ENCODE data around the gene DCANP1. TPM values are rescaled to one million over a fixed set of nuclear protein-coding genes. Genes with fewer than 3 reads are reported as not detected.
A peak's percentile ranks its signal among the peaks of the same experiment; 100 is the strongest.

Gene DCANP1
- total RNA-seq, 2 experiments from 2014 or later: not detected

- no peaks in the 10 kb centered on the region for H3K9me2 ChIP-seq (ENCODE audit: insufficient read depth, low read length)
- TF ChIP-seq, protein P1, sequence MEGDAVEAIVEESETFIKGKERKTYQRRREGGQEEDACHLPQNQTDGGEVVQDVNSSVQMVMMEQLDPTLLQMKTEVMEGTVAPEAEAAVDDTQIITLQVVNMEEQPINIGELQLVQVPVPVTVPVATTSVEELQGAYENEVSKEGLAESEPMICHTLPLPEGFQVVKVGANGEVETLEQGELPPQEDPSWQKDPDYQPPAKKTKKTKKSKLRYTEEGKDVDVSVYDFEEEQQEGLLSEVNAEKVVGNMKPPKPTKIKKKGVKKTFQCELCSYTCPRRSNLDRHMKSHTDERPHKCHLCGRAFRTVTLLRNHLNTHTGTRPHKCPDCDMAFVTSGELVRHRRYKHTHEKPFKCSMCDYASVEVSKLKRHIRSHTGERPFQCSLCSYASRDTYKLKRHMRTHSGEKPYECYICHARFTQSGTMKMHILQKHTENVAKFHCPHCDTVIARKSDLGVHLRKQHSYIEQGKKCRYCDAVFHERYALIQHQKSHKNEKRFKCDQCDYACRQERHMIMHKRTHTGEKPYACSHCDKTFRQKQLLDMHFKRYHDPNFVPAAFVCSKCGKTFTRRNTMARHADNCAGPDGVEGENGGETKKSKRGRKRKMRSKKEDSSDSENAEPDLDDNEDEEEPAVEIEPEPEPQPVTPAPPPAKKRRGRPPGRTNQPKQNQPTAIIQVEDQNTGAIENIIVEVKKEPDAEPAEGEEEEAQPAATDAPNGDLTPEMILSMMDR (conservative IDR thresholded peaks at IDR 0.05; ENCODE audit: low read length): no peak
- no peak for TF ChIP-seq EZH2phosphoT487 (IDR thresholded peaks at IDR 0.05; ENCODE audit: borderline replicate concordance, low read depth, low read length)
- H3K4me1 ChIP-seq (ENCODE audit: insufficient read depth, low read length, poor library complexity, severe bottlenecking): peaks cover 12% of the 10 kb centered on the region
- no TSS peak for BruUV-seq (replicated peaks)
- DNase-seq (ENCODE audit: low spot score): no peak
- no peaks in the 10 kb centered on the region for H4K20me1 ChIP-seq (ENCODE audit: insufficient read depth, low read length)
- H3K36me3 ChIP-seq (ENCODE audit: insufficient read depth, low read length): no peaks in the 10 kb centered on the region
- CTCF ChIA-PET (ENCODE audit: unreplicated experiment): no interaction called here
- H3K9me3 ChIP-seq (ENCODE audit: low read length): no peaks in the 10 kb centered on the region
- no peak overlapping the region for H2AFZ ChIP-seq (ENCODE audit: low read length)
- H3K4me2 ChIP-seq (ENCODE audit: low read length): peak overlapping the region; percentile 47
- intact Hi-C loops (cut with micrococcal nuclease; ENCODE audit: unreplicated experiment): no loop called here
- no peak overlapping the region for H3K4me3 ChIP-seq (ENCODE audit: low read depth, low read length, poor library complexity, severe bottlenecking)
- H3K79me2 ChIP-seq (ENCODE audit: insufficient read depth, low read depth, low read length): no peaks in the 10 kb centered on the region
- no peak overlapping the region for H3K27ac ChIP-seq (ENCODE audit: low read depth, low read length, poor library complexity, severe bottlenecking)
- POLR2A ChIA-PET: interaction anchor here (0.6 kb wide), 1 partner anchor 9 kb away, joined by 3 read pairs; no protein-coding TSS in a partner anchor
Measured at GRCh38 chr5:135437422-135437795, 9.7 kb downstream of the DCANP1 start.

DNA sequence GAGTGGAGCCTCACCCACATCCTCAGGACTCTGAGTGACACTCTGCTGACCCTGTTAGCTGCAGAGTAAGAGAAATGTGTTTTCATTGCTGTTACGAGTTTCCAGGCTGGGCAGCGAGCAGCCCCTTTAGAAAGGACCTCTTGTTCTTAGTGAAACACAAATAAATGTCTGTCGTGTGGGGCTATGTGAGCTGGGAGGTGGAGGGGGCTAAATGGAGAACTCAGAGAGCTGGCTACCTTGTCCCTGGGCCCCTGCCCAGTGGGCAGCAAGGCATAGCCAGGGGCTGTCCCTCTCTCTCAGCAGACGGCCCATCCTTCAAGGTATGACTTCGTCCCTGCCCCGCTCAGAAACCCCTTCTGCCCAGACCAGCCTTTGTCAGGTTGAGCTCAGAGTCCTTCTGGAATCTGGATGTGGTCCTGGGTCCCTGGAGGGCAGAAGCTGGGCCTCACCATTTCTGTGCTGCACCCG, 10.2 kb downstream of the DCANP1 start:
- DNase-seq (ENCODE audit: low spot score): no peak
- intact Hi-C loops (cut with micrococcal nuclease; ENCODE audit: unreplicated experiment): no loop called here
- H3K4me1 ChIP-seq (ENCODE audit: insufficient read depth, low read length, poor library complexity, severe bottlenecking): peaks cover 12% of the 10 kb centered on the region
- H3K4me2 ChIP-seq (ENCODE audit: low read length): peak overlapping the region; percentile 47
- CTCF ChIA-PET (ENCODE audit: unreplicated experiment): no interaction called here
- no peaks in the 10 kb centered on the region for H3K79me2 ChIP-seq (ENCODE audit: insufficient read depth, low read depth, low read length)
- POLR2A ChIA-PET: interaction anchor here (0.6 kb wide), 1 partner anchor 8 kb away, joined by 3 read pairs; no protein-coding TSS in a partner anchor
- H2AFZ ChIP-seq (ENCODE audit: low read length): no peak overlapping the region
- no TSS peak for BruUV-seq (replicated peaks)
- no peak overlapping the region for H3K27ac ChIP-seq (ENCODE audit: low read depth, low read length, poor library complexity, severe bottlenecking)
- no peaks in the 10 kb centered on the region for H3K36me3 ChIP-seq (ENCODE audit: insufficient read depth, low read length)
- no peak overlapping the region for H3K4me3 ChIP-seq (ENCODE audit: low read depth, low read length, poor library complexity, severe bottlenecking)
- H3K9me3 ChIP-seq (ENCODE audit: low read length): no peaks in the 10 kb centered on the region
- no peaks in the 10 kb centered on the region for H4K20me1 ChIP-seq (ENCODE audit: insufficient read depth, low read length)
- TF ChIP-seq EZH2phosphoT487 (IDR thresholded peaks at IDR 0.05; ENCODE audit: borderline replicate concordance, low read depth, low read length): no peak
- TF ChIP-seq, protein P1 (conservative IDR thresholded peaks at IDR 0.05; ENCODE audit: low read length): no peak
- H3K9me2 ChIP-seq (ENCODE audit: insufficient read depth, low read length): no peaks in the 10 kb centered on the region

DNA sequence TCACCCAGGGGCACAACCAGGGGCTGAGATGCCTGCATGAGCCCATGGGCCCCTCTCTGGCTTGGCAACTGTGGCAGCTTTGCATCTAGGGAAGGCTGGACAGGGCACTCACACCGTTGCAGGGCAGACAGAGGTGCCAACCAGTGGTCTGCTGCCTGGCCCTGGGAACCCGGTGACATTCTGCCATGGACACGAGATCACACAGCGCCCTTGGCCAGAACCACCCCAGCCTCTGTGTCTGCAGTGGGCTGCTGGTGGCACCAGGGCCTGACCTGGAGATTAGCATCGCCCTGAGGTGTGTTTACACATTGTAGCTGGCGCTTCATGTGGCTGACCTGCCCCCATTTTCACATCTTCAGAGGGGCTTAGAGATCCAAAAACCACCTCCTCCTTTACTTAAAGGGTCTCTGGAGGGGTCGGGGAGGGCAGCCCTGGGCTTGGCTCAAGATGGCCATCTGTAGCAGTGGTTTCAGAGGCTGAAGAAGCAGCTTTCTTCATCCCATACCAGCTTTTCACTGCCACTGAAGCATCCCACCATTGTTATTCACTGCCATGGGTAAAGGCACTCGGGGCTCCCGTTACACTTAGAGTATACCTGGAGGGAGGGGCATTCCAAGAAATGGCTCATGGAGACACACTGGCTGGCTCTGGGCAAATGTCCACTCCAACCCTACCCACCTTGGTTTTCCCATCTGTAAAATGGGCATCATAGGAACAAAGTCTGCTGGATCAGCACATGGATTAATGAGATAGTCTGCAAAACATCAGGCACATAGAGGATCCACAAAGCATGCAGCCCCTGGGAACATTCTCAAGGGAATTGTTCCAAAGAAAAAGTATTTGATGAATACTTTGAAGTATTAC, 11.4 kb downstream of the DCANP1 start:
- Histone ChIP-seq H3K4me2 (ENCODE audit: low read length) (no peak overlapping the region), H3K4me3 (ENCODE audit: low read depth, low read length, poor library complexity, severe bottlenecking) (no peak overlapping the region), H3K9me2 (ENCODE audit: insufficient read depth, low read length) (no peaks in the 10 kb centered on the region), H4K20me1 (ENCODE audit: insufficient read depth, low read length) (no peaks in the 10 kb centered on the region), H3K79me2 (ENCODE audit: insufficient read depth, low read depth, low read length) (no peaks in the 10 kb centered on the region), H2AFZ (ENCODE audit: low read length) (no peak overlapping the region), H3K27ac (ENCODE audit: low read depth, low read length, poor library complexity, severe bottlenecking) (no peak overlapping the region), H3K4me1 (ENCODE audit: insufficient read depth, low read length, poor library complexity, severe bottlenecking) (peaks cover 12% of the 10 kb centered on the region), H3K36me3 (ENCODE audit: insufficient read depth, low read length) (no peaks in the 10 kb centered on the region), H3K9me3 (ENCODE audit: low read length) (no peaks in the 10 kb centered on the region)
- intact Hi-C loops (cut with micrococcal nuclease; ENCODE audit: unreplicated experiment): no loop called here
- no peak for DNase-seq (ENCODE audit: low spot score)
- ChIA-PET CTCF (ENCODE audit: unreplicated experiment) (no interaction called here), POLR2A (no interaction called here)
- BruUV-seq (replicated peaks): no TSS peak
- no peak for TF ChIP-seq EZH2phosphoT487 (IDR thresholded peaks at IDR 0.05; ENCODE audit: borderline replicate concordance, low read depth, low read length)
- TF ChIP-seq, protein P1 (conservative IDR thresholded peaks at IDR 0.05; ENCODE audit: low read length): no peak
